ENCODE measurements around the gene TRERF1. TPM values are rescaled to one million over a fixed set of nuclear protein-coding genes. Genes with fewer than 3 reads are reported as not detected.

The TRERF1 gene
- polyA plus RNA-seq, 1 of the 3 experiments (the other 2 are of a cell fraction) = 3.6 TPM

DNA sequence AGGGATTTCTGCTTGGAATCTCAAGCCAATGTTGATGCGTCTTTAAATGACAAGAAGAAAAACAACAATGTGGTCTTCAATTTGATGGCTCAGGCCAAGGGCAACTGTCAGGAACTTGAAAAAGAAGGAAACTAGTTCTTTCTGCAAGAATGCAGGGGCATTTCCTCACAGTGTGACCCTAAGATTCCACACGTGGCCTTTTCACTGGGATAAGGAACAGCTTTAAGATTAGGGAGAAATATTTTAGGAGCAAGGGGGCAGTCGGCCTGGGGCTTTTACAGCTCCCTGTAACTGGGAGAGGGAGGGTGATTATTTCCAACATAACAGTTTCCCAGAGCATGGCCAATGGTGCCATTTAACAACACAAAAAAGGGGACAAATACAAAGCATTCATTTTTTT is 194.7 kb downstream of the TRERF1 start (continued):
- no peak for TF ChIP-seq CHD2 (IDR thresholded peaks at IDR 0.05; ENCODE audit: low read length, partially characterized antibody)

DNA sequence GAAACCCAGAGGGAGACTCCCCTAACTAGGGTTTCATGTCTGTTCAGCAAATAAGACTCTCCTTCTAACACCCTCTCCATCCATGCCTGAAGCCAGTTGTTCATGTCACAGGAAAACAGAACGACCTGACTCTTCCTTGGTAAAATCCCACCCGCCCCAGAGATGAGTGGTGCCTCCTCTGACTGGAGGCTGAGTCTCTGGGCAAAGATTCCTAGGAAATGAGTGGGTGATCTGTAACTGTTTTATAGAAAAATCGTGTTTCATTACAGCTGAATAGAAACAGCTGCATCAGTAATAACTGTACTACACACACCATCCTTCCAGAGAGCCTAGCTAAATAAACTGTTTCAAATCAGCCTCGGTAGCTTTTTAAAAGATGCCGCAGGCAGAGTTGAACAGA is 196.7 kb downstream of the TRERF1 start:
- Histone ChIP-seq H3F3A (replicated peaks; ENCODE audit: insufficient read depth) (no peaks in the 10 kb centered on the region), H3K36me3 (replicated peaks in 1 of 2; ENCODE audit: control insufficient read depth in 1 of 2, insufficient read depth in 2 of 2, low read length in 1 of 2) (peaks cover 32 to 34% of the 10 kb centered on the region in 2 experiments), H3K9me3 (no peaks in the 10 kb centered on the region), H3K4me2 (0 out of 2 replicates have a peak overlapping the region, but pooled peaks have one; percentile 23), H3K4me3 (ENCODE audit: low read depth in 2 of 2, low read length in 1 of 2) (no peak overlapping the region), H3K27ac (ENCODE audit: low read depth in 2 of 2, low read length in 1 of 2) (no peak overlapping the region; a peak in 1 of 4 replicates), H3K9ac (no peak overlapping the region), H4K20me1 (ENCODE audit: insufficient read depth) (no peaks in the 10 kb centered on the region), H3K79me2 (ENCODE audit: insufficient read depth) (no peaks in the 10 kb centered on the region), H3K4me1 (ENCODE audit: control insufficient read depth in 1 of 2, insufficient read depth in 2 of 2, low read depth in 1 of 2, low read length in 1 of 2) (peaks cover 12 to 21% of the 10 kb centered on the region in 2 experiments; a peak in 1 of 4 replicates), H3K9me2 (no peaks in the 10 kb centered on the region), H3K27me3 (ENCODE audit: insufficient read depth) (no peaks in the 10 kb centered on the region), H2AFZ (ENCODE audit: low read depth) (no peak overlapping the region)
- TF ChIP-seq JUND (IDR thresholded peaks at IDR 0.05) = no peak
- TF ChIP-seq FOXM1 (IDR thresholded peaks at IDR 0.05; ENCODE audit: low read depth) = no peak
- TF ChIP-seq TCF12 (IDR thresholded peaks at IDR 0.05) = peak; percentile 49
- TF ChIP-seq GABPA (IDR thresholded peaks at IDR 0.05; ENCODE audit: low read depth) = no peak
- TF ChIP-seq FOSL2 (IDR thresholded peaks at IDR 0.05; ENCODE audit: borderline replicate concordance, low read depth) = 0 out of 2 replicates have a peak, but pooled peaks have one; percentile 19
- TF ChIP-seq, protein P1, sequence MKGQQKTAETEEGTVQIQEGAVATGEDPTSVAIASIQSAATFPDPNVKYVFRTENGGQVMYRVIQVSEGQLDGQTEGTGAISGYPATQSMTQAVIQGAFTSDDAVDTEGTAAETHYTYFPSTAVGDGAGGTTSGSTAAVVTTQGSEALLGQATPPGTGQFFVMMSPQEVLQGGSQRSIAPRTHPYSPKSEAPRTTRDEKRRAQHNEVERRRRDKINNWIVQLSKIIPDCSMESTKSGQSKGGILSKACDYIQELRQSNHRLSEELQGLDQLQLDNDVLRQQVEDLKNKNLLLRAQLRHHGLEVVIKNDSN (IDR thresholded peaks at IDR 0.05; ENCODE audit: borderline replicate concordance, low read depth) = no peak
- TF ChIP-seq SIN3A (IDR thresholded peaks at IDR 0.05; ENCODE audit: borderline replicate concordance, low read depth, low read length) = no peak
- TF ChIP-seq RCOR1 (IDR thresholded peaks at IDR 0.05; ENCODE audit: low read length) = no peak
- no peak for TF ChIP-seq NRF1 (IDR thresholded peaks at IDR 0.05; ENCODE audit: low read depth, low read length)
- ChIA-PET CTCF (interaction anchor here (2.0 kb wide), 1 partner anchor 293 kb away, joined by 9 read pairs; no protein-coding TSS in a partner anchor), POLR2A (no interaction called here)
- no peak for DNase-seq
- WGBS (ENCODE audit: low lambda C conversion rate) = 52% methylated on average over 5 of the region's 5 CpGs

DNA sequence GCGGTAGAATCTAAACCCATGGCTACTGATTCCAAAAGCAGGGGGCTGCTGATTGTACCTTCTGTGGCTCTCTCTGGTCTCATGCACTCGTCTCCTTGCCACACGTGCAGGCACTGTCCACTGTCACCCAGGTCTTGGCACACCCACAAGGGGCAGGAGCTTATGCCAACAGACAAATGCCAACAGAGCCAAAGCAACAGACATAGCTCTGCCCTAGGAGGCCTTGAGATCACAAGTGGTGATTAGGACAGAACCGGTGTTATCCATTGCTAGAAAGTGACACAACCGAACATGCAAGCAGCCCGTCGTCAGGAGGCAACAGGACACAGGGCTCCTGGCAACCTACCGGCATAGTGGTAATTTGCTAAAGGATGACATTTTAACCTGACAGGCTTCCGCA is 197.2 kb downstream of the TRERF1 start:
- H3K9me2 ChIP-seq = no peaks in the 10 kb centered on the region
- H3K4me1 ChIP-seq (ENCODE audit: control insufficient read depth in 1 of 2, insufficient read depth in 2 of 2, low read depth in 1 of 2, low read length in 1 of 2) = peaks cover 12 to 21% of the 10 kb centered on the region in 2 experiments; a peak in 1 of 4 replicates
- WGBS (ENCODE audit: low lambda C conversion rate) = 92% methylated on average over 9 of the region's 9 CpGs
- H3K27ac ChIP-seq (ENCODE audit: low read depth in 2 of 2, low read length in 1 of 2) = no peak overlapping the region
- no peaks in the 10 kb centered on the region for H3K79me2 ChIP-seq (ENCODE audit: insufficient read depth)
- DNase-seq = no peak
- no peaks in the 10 kb centered on the region for H4K20me1 ChIP-seq (ENCODE audit: insufficient read depth)
- H3K4me2 ChIP-seq = no peak overlapping the region
- POLR2A ChIA-PET = no interaction called here
- no peak for TF ChIP-seq RFX5 (IDR thresholded peaks at IDR 0.05; ENCODE audit: low read length)
- no peak for TF ChIP-seq YY1 (IDR thresholded peaks at IDR 0.05; ENCODE audit: low read depth)
- TF ChIP-seq FOSL2 (IDR thresholded peaks at IDR 0.05; ENCODE audit: borderline replicate concordance, low read depth) = no peak
- TF ChIP-seq, protein P2, sequence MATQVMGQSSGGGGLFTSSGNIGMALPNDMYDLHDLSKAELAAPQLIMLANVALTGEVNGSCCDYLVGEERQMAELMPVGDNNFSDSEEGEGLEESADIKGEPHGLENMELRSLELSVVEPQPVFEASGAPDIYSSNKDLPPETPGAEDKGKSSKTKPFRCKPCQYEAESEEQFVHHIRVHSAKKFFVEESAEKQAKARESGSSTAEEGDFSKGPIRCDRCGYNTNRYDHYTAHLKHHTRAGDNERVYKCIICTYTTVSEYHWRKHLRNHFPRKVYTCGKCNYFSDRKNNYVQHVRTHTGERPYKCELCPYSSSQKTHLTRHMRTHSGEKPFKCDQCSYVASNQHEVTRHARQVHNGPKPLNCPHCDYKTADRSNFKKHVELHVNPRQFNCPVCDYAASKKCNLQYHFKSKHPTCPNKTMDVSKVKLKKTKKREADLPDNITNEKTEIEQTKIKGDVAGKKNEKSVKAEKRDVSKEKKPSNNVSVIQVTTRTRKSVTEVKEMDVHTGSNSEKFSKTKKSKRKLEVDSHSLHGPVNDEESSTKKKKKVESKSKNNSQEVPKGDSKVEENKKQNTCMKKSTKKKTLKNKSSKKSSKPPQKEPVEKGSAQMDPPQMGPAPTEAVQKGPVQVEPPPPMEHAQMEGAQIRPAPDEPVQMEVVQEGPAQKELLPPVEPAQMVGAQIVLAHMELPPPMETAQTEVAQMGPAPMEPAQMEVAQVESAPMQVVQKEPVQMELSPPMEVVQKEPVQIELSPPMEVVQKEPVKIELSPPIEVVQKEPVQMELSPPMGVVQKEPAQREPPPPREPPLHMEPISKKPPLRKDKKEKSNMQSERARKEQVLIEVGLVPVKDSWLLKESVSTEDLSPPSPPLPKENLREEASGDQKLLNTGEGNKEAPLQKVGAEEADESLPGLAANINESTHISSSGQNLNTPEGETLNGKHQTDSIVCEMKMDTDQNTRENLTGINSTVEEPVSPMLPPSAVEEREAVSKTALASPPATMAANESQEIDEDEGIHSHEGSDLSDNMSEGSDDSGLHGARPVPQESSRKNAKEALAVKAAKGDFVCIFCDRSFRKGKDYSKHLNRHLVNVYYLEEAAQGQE (IDR thresholded peaks at IDR 0.05; ENCODE audit: low read depth, low read length) = no peak
- TF ChIP-seq NRF1 (IDR thresholded peaks at IDR 0.05; ENCODE audit: low read depth, low read length) = no peak
- no peak for TF ChIP-seq GATA2 (CRISPR knock-in tag; IDR thresholded peaks at IDR 0.05)
- TF ChIP-seq RAD21 (IDR thresholded peaks at IDR 0.05; ENCODE audit: low read length) = no peak
- TF ChIP-seq TAF1 (IDR thresholded peaks at IDR 0.05; ENCODE audit: borderline replicate concordance, low read depth, low read length) = no peak
- no peak for TF ChIP-seq NFIC (IDR thresholded peaks at IDR 0.05; ENCODE audit: borderline replicate concordance)
- TF ChIP-seq, protein P3, sequence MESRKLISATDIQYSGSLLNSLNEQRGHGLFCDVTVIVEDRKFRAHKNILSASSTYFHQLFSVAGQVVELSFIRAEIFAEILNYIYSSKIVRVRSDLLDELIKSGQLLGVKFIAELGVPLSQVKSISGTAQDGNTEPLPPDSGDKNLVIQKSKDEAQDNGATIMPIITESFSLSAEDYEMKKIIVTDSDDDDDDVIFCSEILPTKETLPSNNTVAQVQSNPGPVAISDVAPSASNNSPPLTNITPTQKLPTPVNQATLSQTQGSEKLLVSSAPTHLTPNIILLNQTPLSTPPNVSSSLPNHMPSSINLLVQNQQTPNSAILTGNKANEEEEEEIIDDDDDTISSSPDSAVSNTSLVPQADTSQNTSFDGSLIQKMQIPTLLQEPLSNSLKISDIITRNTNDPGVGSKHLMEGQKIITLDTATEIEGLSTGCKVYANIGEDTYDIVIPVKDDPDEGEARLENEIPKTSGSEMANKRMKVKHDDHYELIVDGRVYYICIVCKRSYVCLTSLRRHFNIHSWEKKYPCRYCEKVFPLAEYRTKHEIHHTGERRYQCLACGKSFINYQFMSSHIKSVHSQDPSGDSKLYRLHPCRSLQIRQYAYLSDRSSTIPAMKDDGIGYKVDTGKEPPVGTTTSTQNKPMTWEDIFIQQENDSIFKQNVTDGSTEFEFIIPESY (IDR thresholded peaks at IDR 0.05; ENCODE audit: borderline replicate concordance, low read depth) = no peak
- TF ChIP-seq, protein P1 (IDR thresholded peaks at IDR 0.05; ENCODE audit: borderline replicate concordance, low read depth) = no peak
- H3K9me3 ChIP-seq = no peaks in the 10 kb centered on the region
- no peak overlapping the region for H3K9ac ChIP-seq
- no peaks in the 10 kb centered on the region for H3K27me3 ChIP-seq (ENCODE audit: insufficient read depth)
- H2AFZ ChIP-seq (ENCODE audit: low read depth) = no peak overlapping the region
- no peaks in the 10 kb centered on the region for H3F3A ChIP-seq (replicated peaks; ENCODE audit: insufficient read depth)
- CTCF ChIA-PET = interaction anchor here (2.0 kb wide), 1 partner anchor 293 kb away, joined by 9 read pairs; no protein-coding TSS in a partner anchor
- no peak overlapping the region for H3K4me3 ChIP-seq (ENCODE audit: low read depth in 2 of 2, low read length in 1 of 2)
- H3K36me3 ChIP-seq (replicated peaks in 1 of 2; ENCODE audit: control insufficient read depth in 1 of 2, insufficient read depth in 2 of 2, low read length in 1 of 2) = peaks cover 35 to 37% of the 10 kb centered on the region in 2 experiments

Measured in SK-N-SH (cell line).